Hepatocyte (in vitro differentiated cells): ENCODE data around the gene LRRFIP1. TPM values are rescaled to one million over a fixed set of nuclear protein-coding genes. Genes with fewer than 3 reads are reported as not detected.
"Not testable (repeated sequence)": the region's sequence is repeated elsewhere in the genome, so short reads cannot be mapped to it uniquely, and the experiment has no call there.

Experiments
- DNase-seq: peaks from one replicate; pipeline ENCODE4 v3.0.0-alpha.2; 2016; ENCODE audit warnings: low spot score
- H2AFZ ChIP-seq: fragments of 200-600 bp; sonication (generic); 2 replicates; pipeline ENCODE4 v1.6.0; 2016; ENCODE audit warnings: antibody characterized with exemption, mild to moderate bottlenecking
- H3K27ac ChIP-seq: fragments of 200-600 bp; sonication (generic); 2 replicates; pipeline ENCODE4 v1.5.1; 2016; ENCODE audit warnings: mild to moderate bottlenecking
- H3K27me3 ChIP-seq: fragments of 200-600 bp; sonication (generic); 2 replicates; pipeline ENCODE4 v1.6.1; 2016
- H3K36me3 ChIP-seq: fragments of 200-600 bp; sonication (generic); replicated peaks from 2 replicates; pipeline ENCODE4 v1.5.1; 2016; ENCODE audit warnings: low read depth; ENCODE audit not compliant: insufficient read depth
- H3K4me1 ChIP-seq: fragments of 200-600 bp; sonication (generic); 2 replicates; pipeline ENCODE4 v1.5.1; 2016; ENCODE audit warnings: mild to moderate bottlenecking, moderate library complexity; ENCODE audit not compliant: insufficient read depth
- H3K4me2 ChIP-seq: fragments of 200-600 bp; sonication (generic); 2 replicates; pipeline ENCODE4 v1.6.0; 2016
- H3K4me3 ChIP-seq: fragments of 200-600 bp; sonication (generic); 2 replicates; pipeline ENCODE4 v1.5.1; 2016; ENCODE audit warnings: mild to moderate bottlenecking
- H3K79me2 ChIP-seq: fragments of 200-600 bp; sonication (generic); 2 replicates; pipeline ENCODE4 v1.6.0; 2017; ENCODE audit warnings: mild to moderate bottlenecking
- H3K9me2 ChIP-seq: fragments of 200-600 bp; sonication (generic); replicated peaks from 2 replicates; pipeline ENCODE4 v1.6.0; 2017; ENCODE audit warnings: mild to moderate bottlenecking; ENCODE audit not compliant: insufficient read depth
- H3K9me3 ChIP-seq: fragments of 200-600 bp; sonication (generic); 2 replicates; pipeline ENCODE4 v1.5.1; 2016; ENCODE audit warnings: low read depth, mild to moderate bottlenecking
- H4K20me1 ChIP-seq: fragments of 200-600 bp; sonication (generic); 2 replicates; pipeline ENCODE4 v1.6.0; 2016; ENCODE audit warnings: mild to moderate bottlenecking; ENCODE audit not compliant: insufficient read depth, poor library complexity, severe bottlenecking
- CTCF ChIP-seq: fragments of 200-600 bp; sonication (generic); IDR thresholded peaks from 2 replicates; pipeline ENCODE4 v1.5.1; 2016; ENCODE audit warnings: antibody characterized with exemption, mild to moderate bottlenecking; ENCODE audit not compliant: poor library complexity
- EZH2 ChIP-seq: fragments of 200-600 bp; sonication (generic); IDR thresholded peaks from 2 replicates; pipeline ENCODE4 v1.6.1; 2016; ENCODE audit warnings: antibody characterized with exemption, mild to moderate bottlenecking, borderline replicate concordance
- EZH2phosphoT487 ChIP-seq: fragments of 200-600 bp; sonication (generic); IDR thresholded peaks from one replicate; pipeline ENCODE4 v1.6.1; 2018; ENCODE audit warnings: antibody characterized with exemption, mild to moderate bottlenecking, low read depth, moderate library complexity; ENCODE audit not compliant: unreplicated experiment, severe bottlenecking
- WGBS: methylation state at CpG from one replicate; pipeline ENCODE4 v1.1.6; 2016; ENCODE audit warnings: low lambda C conversion rate; ENCODE audit errors: missing lambda C conversion rate; 5-methylcytosine and 5-hydroxymethylcytosine counted together
- polyA plus RNA-seq: library from polyadenylated mRNA; unstranded; fragments of >200 nt; fragmentation: Nextera tagmentation; extraction: Ambion mirVana; gene quantifications from 2 replicates; pipeline ENCODE4 v1.2.1, GENCODE V29; 2016
- total RNA-seq: library from RNA; depleted of rRNA; stranded (reverse); fragments of >200 nt; gene quantifications from 2 replicates; pipeline ENCODE4 v1.2.3, GENCODE V29; 2014

Gene LRRFIP1
- total and polyA plus RNA-seq, 2 experiments from 2014 or later = 42.7 to 64.1 TPM

- Histone ChIP-seq H2AFZ (no peak overlapping the region), H3K36me3 (no peaks in the 10 kb centered on the region), H3K27me3 (no peaks in the 10 kb centered on the region), H3K9me3 (no peaks in the 10 kb centered on the region), H3K4me3 (no peak overlapping the region), H4K20me1 (no peaks in the 10 kb centered on the region), H3K9me2 (no peaks in the 10 kb centered on the region), H3K79me2 (no peaks in the 10 kb centered on the region), H3K4me2 (no peak overlapping the region), H3K4me1 (peaks cover 22% of the 10 kb centered on the region), H3K27ac (no peak overlapping the region)
- TF ChIP-seq EZH2phosphoT487 = no peak
- no peak for DNase-seq
- WGBS = 91% methylated on average over 17 of the region's 17 CpGs
Measured at GRCh38 chr2:237664151-237664550, 36.8 kb downstream of the LRRFIP1 start.

- Histone ChIP-seq H3K27me3 (no peaks in the 10 kb centered on the region), H3K9me3 (no peaks in the 10 kb centered on the region), H3K4me1 (peaks cover 25% of the 10 kb centered on the region), H4K20me1 (no peaks in the 10 kb centered on the region), H2AFZ (no peak overlapping the region), H3K27ac (no peak overlapping the region), H3K4me3 (no peak overlapping the region), H3K79me2 (no peaks in the 10 kb centered on the region), H3K9me2 (no peaks in the 10 kb centered on the region), H3K4me2 (no peak overlapping the region), H3K36me3 (no peaks in the 10 kb centered on the region)
- no peak for DNase-seq
- WGBS = 60% methylated on average over 7 of the region's 7 CpGs
- TF ChIP-seq EZH2 (no peak), CTCF (no peak), EZH2phosphoT487 (no peak)
Measured at GRCh38 chr2:237665713-237666143, 38.3 kb downstream of the LRRFIP1 start.

GRCh38 chr2:237666606-237667005 lies 39.2 kb downstream of the LRRFIP1 start:
- Histone ChIP-seq H3K9me2 (no peaks in the 10 kb centered on the region), H3K27ac (no peak overlapping the region), H4K20me1 (no peaks in the 10 kb centered on the region), H3K4me2 (no peak overlapping the region), H3K4me1 (peaks cover 26% of the 10 kb centered on the region), H3K9me3 (no peaks in the 10 kb centered on the region), H3K79me2 (no peaks in the 10 kb centered on the region), H3K27me3 (no peaks in the 10 kb centered on the region), H3K36me3 (no peaks in the 10 kb centered on the region), H2AFZ (no peak overlapping the region), H3K4me3 (no peak overlapping the region)
- TF ChIP-seq EZH2 = no peak
- no peak for TF ChIP-seq CTCF
- TF ChIP-seq EZH2phosphoT487 = no peak
- no peak for DNase-seq
- 75% methylated on average over 7 of the region's 7 CpGs for WGBS

GRCh38 chr2:237667050-237667576 lies 39.7 kb downstream of the LRRFIP1 start:
- not testable (repeated sequence) for H3K9me2 ChIP-seq, DNase-seq, H3K79me2 ChIP-seq, H3K4me3 ChIP-seq, H4K20me1 ChIP-seq, H3K27me3 ChIP-seq, H3K36me3 ChIP-seq, H2AFZ ChIP-seq, H3K27ac ChIP-seq, H3K9me3 ChIP-seq, H3K4me2 ChIP-seq
- 98% methylated on average over 6 of the region's 6 CpGs for WGBS
- peaks cover 25% of the 10 kb centered on the region for H3K4me1 ChIP-seq
